Nephron progenitor cell (in vitro differentiated cells): ENCODE data around the gene ADRA2A.

Source experiments
- DNase-seq: peaks from one replicate; pipeline ENCODE4 v3.0.0; 2021
- H3K27ac Mint-ChIP-seq: 2 replicates; pipeline ENCODE4 v1.8.0; 2021; ENCODE audit warnings: mild to moderate bottlenecking, moderate library complexity, mixed read lengths
- H3K27me3 Mint-ChIP-seq: 2 replicates; pipeline ENCODE4 v1.8.0; 2021; ENCODE audit warnings: mild to moderate bottlenecking, low read depth, mixed read lengths; ENCODE audit not compliant: poor library complexity
- H3K36me3 Mint-ChIP-seq: 2 replicates; pipeline ENCODE4 v1.8.0; 2021; ENCODE audit warnings: low read depth, mixed read lengths
- H3K4me1 Mint-ChIP-seq: 2 replicates; pipeline ENCODE4 v1.8.0; 2021; ENCODE audit warnings: mixed read lengths
- H3K4me3 Mint-ChIP-seq: 2 replicates; pipeline ENCODE4 v1.8.0; 2021; ENCODE audit warnings: mild to moderate bottlenecking, moderate library complexity, mixed read lengths
- H3K9me3 Mint-ChIP-seq: 2 replicates; pipeline ENCODE4 v1.8.0; 2021; ENCODE audit warnings: mild to moderate bottlenecking, moderate library complexity, mixed read lengths
- CTCF ChIP-seq: fragments of 200-600 bp; sonication (generic); IDR thresholded peaks from 2 replicates; pipeline ENCODE4 v1.5.0; 2021; ENCODE audit warnings: antibody characterized with exemption

Gene ADRA2A

GRCh38 chr10:111093741-111094380 lies 17.0 kb downstream of the ADRA2A start:
- no peak for TF ChIP-seq CTCF
- no peak for DNase-seq
- Mint-ChIP-seq H3K36me3 (no peaks in the 10 kb centered on the region), H3K4me1 (no peaks in the 10 kb centered on the region), H3K9me3 (no peaks in the 10 kb centered on the region), H3K4me3 (no peak overlapping the region), H3K27me3 (peaks cover 23% of the 10 kb centered on the region), H3K27ac (no peak overlapping the region)

GRCh38 chr10:111098679-111099437 lies 22.0 kb downstream of the ADRA2A start:
- H3K9me3 Mint-ChIP-seq: no peaks in the 10 kb centered on the region
- H3K27ac Mint-ChIP-seq: no peak overlapping the region
- H3K4me3 Mint-ChIP-seq: no peak overlapping the region
- peaks cover 8% of the 10 kb centered on the region for H3K27me3 Mint-ChIP-seq
- no peaks in the 10 kb centered on the region for H3K4me1 Mint-ChIP-seq
- no peak for DNase-seq
- TF ChIP-seq CTCF: no peak
- H3K36me3 Mint-ChIP-seq: no peaks in the 10 kb centered on the region

- no peaks in the 10 kb centered on the region for H3K4me1 Mint-ChIP-seq
These were observed 23.4 kb downstream of the ADRA2A start for GRCh38 chr10:111100198-111100597.

GRCh38 chr10:111101796-111102195 lies 25.0 kb downstream of the ADRA2A start:
- H3K36me3 Mint-ChIP-seq: no peaks in the 10 kb centered on the region
- H3K27ac Mint-ChIP-seq: no peak overlapping the region
- H3K27me3 Mint-ChIP-seq: peaks cover 7% of the 10 kb centered on the region
- no peaks in the 10 kb centered on the region for H3K4me1 Mint-ChIP-seq
- H3K9me3 Mint-ChIP-seq: no peaks in the 10 kb centered on the region
- H3K4me3 Mint-ChIP-seq: no peak overlapping the region
- no peak for DNase-seq
- TF ChIP-seq CTCF: no peak

More at GRCh38 chr10:111100198-111100597, 23.4 kb downstream of the ADRA2A start:
- DNase-seq: no peak
- Mint-ChIP-seq H3K4me3 (no peak overlapping the region), H3K27me3 (peaks cover 4% of the 10 kb centered on the region), H3K9me3 (no peaks in the 10 kb centered on the region), H3K36me3 (no peaks in the 10 kb centered on the region), H3K27ac (no peak overlapping the region)
- no peak for TF ChIP-seq CTCF

GRCh38 chr10:111102359-111102837 lies 25.6 kb downstream of the ADRA2A start:
- H3K36me3 Mint-ChIP-seq: no peaks in the 10 kb centered on the region
- TF ChIP-seq CTCF: no peak
- no peak for DNase-seq
- no peaks in the 10 kb centered on the region for H3K4me1 Mint-ChIP-seq
- no peak overlapping the region for H3K27ac Mint-ChIP-seq
- H3K4me3 Mint-ChIP-seq: no peak overlapping the region
- H3K27me3 Mint-ChIP-seq: peaks cover 7% of the 10 kb centered on the region
- no peaks in the 10 kb centered on the region for H3K9me3 Mint-ChIP-seq
